Stimulated activated effector memory CD8-positive, alpha-beta T cell treated with anti-CD3 and anti-CD28 coated beads, Interleukin-12 subunit alpha, Interleukin-12 subunit beta, amount 100 ng/mL, for 72 hours (primary cell): ENCODE measurements around the gene SBSN.

ENCODE experiments used
- ATAC-seq: fragments of 150-1000 bp; cut with Tn5 transposase; 2 replicates; pipeline ENCODE4 v1.10.0; 2021
- DNase-seq, 2 donors: peaks; one replicate each; pipeline ENCODE4 v3.0.0; 2021 to 2022; ENCODE audit warnings: low spot score in 2 of 2
- H3K27ac Mint-ChIP-seq: one replicate; pipeline ENCODE4 v1.8.0; 2022; ENCODE audit warnings: mild to moderate bottlenecking, mixed read lengths
- H3K36me3 Mint-ChIP-seq: one replicate; pipeline ENCODE4 v1.8.0; 2022; ENCODE audit warnings: mild to moderate bottlenecking, mixed read lengths
- H3K4me1 Mint-ChIP-seq: one replicate; pipeline ENCODE4 v1.8.0; 2022; ENCODE audit warnings: mixed read lengths
- H3K4me3 Mint-ChIP-seq: one replicate; pipeline ENCODE4 v1.8.0; 2022; ENCODE audit warnings: mild to moderate bottlenecking, mixed read lengths
- H3K9me3 Mint-ChIP-seq: one replicate; pipeline ENCODE4 v1.8.0; 2022; ENCODE audit warnings: mixed read lengths

Gene SBSN, protein sequence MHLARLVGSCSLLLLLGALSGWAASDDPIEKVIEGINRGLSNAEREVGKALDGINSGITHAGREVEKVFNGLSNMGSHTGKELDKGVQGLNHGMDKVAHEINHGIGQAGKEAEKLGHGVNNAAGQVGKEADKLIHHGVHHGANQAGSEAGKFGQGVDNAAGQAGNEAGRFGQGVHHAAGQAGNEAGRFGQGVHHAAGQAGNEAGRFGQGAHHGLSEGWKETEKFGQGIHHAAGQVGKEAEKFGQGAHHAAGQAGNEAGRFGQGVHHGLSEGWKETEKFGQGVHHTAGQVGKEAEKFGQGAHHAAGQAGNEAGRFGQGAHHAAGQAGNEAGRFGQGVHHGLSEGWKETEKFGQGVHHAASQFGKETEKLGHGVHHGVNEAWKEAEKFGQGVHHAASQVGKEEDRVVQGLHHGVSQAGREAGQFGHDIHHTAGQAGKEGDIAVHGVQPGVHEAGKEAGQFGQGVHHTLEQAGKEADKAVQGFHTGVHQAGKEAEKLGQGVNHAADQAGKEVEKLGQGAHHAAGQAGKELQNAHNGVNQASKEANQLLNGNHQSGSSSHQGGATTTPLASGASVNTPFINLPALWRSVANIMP

DNA sequence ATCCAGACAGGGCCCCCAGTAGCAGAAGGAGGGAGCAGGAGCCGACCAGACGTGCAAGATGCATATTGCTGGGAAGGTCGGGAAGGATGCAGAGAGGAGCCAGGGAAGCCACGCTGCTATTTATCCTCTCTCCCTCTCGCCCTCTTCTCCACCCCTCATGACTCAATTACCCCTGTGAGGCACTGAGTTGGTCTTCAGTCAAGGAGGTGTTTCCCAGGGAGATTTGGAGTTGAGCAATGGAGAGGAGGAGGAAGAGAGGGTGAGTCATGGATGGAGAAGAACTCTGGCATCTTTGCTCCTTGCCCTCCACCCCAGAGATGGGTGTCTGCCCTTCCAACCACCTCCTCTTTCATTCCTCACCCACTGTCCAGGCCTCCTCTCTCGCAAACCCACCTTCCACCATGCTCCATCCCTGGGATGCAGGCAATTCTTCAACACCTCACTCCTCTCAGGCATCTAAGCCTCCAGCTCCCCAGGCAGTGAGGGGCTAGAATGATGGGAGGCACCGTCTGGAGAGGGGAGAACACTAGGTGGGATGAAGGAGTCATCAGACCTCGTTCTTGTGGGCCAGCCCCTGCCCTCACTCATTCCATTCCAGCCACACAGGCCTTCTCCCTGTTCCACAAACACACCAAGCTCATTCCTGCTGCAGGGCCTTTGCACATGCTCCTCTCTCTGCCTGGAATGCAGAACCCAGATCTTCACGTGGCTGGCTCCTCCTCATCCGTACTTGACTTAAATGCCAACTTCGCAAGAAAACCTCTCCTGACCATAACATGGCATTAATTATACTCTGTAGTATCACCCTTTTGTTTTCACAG lies at the start of gene SBSN:
TSS of gene SBSN (minus strand) at position 94 of the 821 bp plus-strand sequence. CDS start at position 64, 30 bp downstream.
- Mint-ChIP-seq H3K4me1 (peaks cover 8% of the 10 kb centered on the region), H3K9me3 (no peaks in the 10 kb centered on the region), H3K4me3 (no peak within 1 kb of the TSS), H3K36me3 (no peaks in the 10 kb centered on the region), H3K27ac (no peak within 1 kb of the TSS)
- no peak for DNase-seq
- ATAC-seq = no peak

DNA sequence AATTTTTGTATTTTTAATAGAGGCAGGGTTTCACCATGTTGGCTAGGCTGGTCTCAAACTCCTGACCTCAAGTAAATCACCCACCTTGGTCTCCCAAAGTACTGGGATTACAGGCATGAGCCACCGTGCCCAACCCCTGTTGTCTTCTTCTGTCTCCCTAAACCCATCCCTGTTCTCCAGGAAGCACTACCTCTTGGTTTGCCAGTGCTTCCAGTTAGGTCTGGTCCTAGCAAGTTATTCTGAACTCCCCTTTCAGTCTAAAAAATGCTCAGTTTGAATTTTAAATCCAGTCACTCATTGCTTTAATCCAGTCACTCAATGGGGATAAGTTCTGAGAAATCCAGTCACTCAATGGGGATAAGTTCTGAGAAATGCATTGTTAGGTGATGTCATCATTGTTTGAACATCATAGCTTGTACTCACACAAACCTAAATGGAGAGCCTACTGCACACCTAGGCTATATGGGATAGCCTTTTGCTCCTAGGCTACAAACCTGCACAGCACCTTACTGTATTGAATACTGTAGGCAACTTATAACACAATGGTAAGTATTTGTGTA lies 43.4 kb upstream of the SBSN start:
- peaks cover 9% of the 10 kb centered on the region for H3K9me3 Mint-ChIP-seq
- no peak overlapping the region for H3K27ac Mint-ChIP-seq
- no peak for DNase-seq

DNA sequence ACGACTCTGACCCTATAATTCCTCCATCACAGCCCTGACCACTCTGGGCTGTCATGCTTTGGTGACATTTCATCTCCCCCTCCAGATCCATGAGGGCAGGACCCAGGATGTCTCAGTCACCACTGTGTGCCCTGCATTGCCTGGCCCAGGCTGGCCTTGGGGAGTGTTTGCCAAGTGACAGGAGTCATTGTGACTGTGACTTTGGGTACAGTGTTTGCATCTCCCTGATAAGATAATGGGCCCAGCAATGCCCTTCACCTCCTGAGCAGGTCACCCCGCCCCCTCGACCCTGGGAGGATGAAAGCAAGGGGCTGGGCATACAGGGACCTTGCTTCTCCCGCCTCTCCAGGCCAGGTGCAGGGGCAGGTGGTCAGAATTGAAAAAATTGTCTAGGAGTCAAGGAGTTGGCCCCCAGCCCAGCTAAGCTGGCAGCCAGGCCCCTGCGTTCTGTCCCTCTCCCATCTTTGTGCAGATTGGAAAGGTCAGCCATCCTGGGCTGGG lies 41.2 kb upstream of the SBSN start:
- no peaks in the 10 kb centered on the region for H3K4me1 Mint-ChIP-seq
- DNase-seq (no peak), ATAC-seq (no peak)
- no peaks in the 10 kb centered on the region for H3K36me3 Mint-ChIP-seq
- H3K27ac Mint-ChIP-seq = no peak overlapping the region
- no peak overlapping the region for H3K4me3 Mint-ChIP-seq
- H3K9me3 Mint-ChIP-seq = no peaks in the 10 kb centered on the region

More for the DNA sequence above, 43.4 kb upstream of the SBSN start:
- ATAC-seq = peak; percentile 56
- Mint-ChIP-seq H3K36me3 (no peaks in the 10 kb centered on the region), H3K4me3 (no peak overlapping the region), H3K4me1 (no peaks in the 10 kb centered on the region)

DNA sequence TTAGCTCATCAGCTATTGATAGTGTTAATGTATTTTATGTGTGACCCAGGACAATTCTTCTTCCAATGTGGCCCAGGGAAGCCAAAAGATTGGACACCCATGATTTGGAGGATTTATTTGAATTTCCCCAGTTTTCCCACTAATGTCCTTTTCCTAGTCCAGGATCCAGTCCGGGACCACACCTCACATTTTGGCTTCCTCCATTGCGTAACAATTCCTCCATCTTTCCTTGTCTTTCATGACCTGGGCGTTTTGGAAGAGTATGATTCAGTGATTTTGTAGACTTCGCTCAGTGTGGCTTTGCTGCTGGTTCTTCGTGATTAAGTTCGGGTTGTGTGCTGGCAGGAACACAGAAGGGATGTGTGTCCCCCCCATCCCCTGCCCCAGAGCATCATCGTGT lies 38.6 kb upstream of the SBSN start:
- no peaks in the 10 kb centered on the region for H3K4me1 Mint-ChIP-seq
- DNase-seq = no peak
- H3K4me3 Mint-ChIP-seq = no peak overlapping the region
- H3K36me3 Mint-ChIP-seq = no peaks in the 10 kb centered on the region
- no peak for ATAC-seq
- H3K27ac Mint-ChIP-seq = no peak overlapping the region
- no peaks in the 10 kb centered on the region for H3K9me3 Mint-ChIP-seq

DNA sequence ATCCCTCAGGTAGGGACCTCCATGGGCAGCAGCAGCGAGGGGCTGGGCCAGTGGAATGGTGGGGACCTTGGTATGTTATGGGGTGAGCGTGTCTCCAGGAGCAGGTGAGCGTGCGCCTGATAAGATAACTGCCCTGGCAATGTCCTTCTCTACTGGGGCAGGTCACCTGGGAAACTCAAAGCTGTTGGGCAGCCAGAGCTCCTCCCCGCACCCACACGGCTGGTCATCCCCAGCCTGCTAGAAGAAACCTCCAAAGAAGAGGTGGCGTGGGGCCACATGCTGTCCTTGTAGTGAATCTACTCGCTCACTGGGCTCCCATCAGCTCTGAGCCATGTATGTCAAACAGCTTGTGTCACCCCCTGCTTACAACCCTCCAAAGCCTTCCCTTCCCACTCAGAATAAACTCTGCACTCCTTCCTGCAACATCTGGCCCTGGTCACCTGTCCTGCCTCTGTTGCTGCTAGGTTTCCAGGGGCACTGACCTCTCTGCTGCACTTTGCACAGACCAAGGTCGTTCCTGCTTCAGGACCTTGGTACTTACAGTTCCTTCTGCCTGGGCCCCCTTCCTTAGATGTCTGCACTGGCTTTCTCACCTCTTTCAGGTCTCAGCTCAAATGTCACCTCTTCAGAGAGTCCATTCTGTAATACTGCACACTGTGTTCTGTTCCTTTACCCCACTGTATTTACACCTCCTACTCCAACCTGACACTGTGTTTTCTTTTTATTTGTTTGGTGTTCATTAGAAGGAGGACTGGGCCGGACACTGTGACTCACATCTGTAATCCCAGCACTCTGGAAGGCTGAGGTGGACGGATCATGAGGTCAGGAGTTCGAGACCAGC lies 37.1 kb upstream of the SBSN start:
- Mint-ChIP-seq H3K4me3 (no peak overlapping the region), H3K36me3 (no peaks in the 10 kb centered on the region), H3K4me1 (no peaks in the 10 kb centered on the region), H3K9me3 (no peaks in the 10 kb centered on the region), H3K27ac (no peak overlapping the region)
- no peak for DNase-seq
- ATAC-seq = no peak

DNA sequence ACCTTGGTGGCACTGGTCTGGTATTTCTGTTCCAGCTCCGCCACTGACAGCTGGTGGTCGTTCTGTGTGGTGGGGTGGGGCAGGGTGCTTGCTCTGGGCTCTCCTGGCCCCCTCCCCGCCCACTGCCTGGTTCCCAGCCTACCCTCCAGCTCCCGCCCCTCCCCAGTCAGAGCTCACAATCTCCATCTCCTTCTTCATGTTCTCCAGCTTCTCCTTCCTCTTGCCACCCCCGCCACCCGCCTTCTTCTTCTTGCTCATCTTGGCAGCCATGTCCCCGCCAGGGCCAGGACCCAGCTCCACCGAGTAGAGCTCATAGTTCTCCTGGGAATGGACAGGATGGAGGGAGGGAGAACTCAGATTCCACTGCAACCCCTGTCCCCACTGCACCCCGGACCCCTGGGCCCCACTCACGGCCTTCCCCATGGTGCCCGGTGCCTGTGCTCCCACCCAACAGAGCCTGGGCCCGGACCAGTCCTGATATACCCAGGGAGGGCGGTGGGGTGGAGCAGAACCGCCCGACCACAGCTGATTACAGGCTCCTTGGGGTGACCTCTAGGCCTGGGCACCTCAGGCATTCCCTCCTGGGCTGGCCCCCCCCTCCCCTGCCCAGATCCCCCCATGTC lies 35.2 kb upstream of the SBSN start, which contains the start of gene ATP4A:
TSS of gene ATP4A (minus strand) at position 452 of the 623 bp plus-strand sequence. CDS start at position 423, 29 bp downstream.
- no peak for ATAC-seq
- H3K4me1 Mint-ChIP-seq = no peaks in the 10 kb centered on the region

DNA sequence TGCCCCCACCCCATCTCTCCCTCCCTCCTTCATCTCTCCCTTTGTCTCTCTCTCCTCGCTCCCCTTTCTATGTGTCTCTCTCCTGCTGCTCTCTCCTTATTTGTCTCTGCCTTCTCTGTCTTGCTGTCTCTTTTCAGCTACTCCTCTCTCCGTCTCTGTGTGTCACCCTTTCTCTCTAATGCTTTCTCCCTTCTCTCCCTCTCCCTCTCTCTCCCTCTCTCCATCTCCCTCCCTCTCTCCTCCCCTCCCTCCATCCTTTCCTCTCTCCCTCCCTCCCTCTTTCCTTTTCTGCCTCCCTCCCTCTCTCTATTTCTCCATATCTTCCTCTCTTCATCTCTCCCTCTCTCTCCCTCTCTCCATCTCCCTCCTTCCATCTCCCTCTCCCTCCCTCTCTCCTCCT lies 34.7 kb upstream of the SBSN start:
- DNase-seq (no peak), ATAC-seq (no peak)
- Mint-ChIP-seq H3K4me1 (peaks cover 4% of the 10 kb centered on the region), H3K9me3 (no peaks in the 10 kb centered on the region), H3K27ac (no peak overlapping the region), H3K4me3 (no peak overlapping the region), H3K36me3 (no peaks in the 10 kb centered on the region)

More for the DNA sequence above, 35.2 kb upstream of the SBSN start, which contains the start of gene ATP4A:
- H3K27ac Mint-ChIP-seq = no peak within 1 kb of the TSS
- H3K4me3 Mint-ChIP-seq = no peak within 1 kb of the TSS
- no peaks in the 10 kb centered on the region for H3K36me3 Mint-ChIP-seq
- H3K9me3 Mint-ChIP-seq = no peaks in the 10 kb centered on the region
- no peak for DNase-seq

DNA sequence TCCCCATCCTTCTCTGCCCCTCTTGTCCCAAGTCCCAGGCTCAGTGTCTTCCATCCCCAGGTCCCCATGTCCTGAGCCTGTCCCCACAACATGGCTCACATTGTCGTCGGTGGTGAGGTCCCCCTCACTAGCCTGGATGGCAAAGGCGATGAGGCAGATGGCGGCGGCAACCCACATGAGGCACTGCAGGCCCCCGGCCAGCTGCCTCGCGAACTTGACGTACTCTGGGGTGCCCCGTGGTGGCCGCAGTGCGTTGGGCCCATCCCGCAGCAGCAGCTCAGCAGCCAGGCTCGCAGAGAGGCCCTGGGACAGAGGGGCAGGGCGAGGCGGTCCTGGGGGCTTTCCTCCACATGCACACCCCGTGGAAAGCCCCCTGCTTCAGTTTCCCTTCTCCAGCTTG lies 34.2 kb upstream of the SBSN start:
- H3K27ac Mint-ChIP-seq = no peak overlapping the region
- ATAC-seq = no peak
- no peak for DNase-seq
- no peak overlapping the region for H3K4me3 Mint-ChIP-seq
- H3K4me1 Mint-ChIP-seq = peaks cover 8% of the 10 kb centered on the region
- H3K36me3 Mint-ChIP-seq = no peaks in the 10 kb centered on the region
- H3K9me3 Mint-ChIP-seq = no peaks in the 10 kb centered on the region

DNA sequence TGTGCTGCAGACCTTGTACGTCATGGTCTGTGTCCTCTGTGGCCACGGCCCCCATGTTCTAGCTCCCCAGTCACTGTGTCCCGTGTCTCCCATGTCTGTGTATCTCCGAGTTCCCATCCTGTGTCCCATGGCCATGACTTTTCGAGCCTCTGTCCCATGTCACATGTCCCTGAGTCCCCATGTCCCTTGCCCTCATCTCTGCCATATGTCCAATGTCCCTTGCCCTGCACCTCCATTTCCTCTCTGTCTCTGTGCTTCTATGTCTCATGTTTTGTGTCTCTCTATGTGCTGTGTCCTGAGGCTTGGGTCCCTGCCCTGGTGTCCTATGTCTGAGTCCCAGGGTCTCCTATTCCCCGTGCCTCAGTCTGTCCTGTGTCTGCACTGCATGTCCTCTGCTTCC lies 33.3 kb upstream of the SBSN start:
- ATAC-seq (no peak), DNase-seq (no peak)
- H3K36me3 Mint-ChIP-seq = no peaks in the 10 kb centered on the region
- H3K4me3 Mint-ChIP-seq = no peak overlapping the region
- H3K9me3 Mint-ChIP-seq = no peaks in the 10 kb centered on the region
- H3K4me1 Mint-ChIP-seq = peaks cover 12% of the 10 kb centered on the region
- H3K27ac Mint-ChIP-seq = no peak overlapping the region

DNA sequence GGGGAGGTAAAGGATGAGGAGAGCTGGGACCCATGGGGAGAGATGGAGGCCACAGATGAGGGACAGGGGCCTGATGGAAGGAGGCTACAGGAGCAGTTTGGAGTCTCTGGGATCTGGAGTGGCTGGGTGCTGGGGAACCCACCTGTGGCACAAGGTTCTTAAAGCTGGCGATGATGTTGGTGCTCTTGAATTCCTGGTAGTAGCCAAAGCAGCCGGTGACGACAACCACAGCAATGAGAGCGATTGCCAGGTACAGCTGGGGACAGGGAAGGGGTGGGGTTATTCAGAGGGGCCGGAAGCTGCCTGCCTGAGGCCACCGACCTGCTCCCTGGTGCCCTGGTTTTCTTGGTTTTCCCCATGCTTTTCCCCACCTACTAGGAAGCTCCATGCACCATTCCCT lies 32.6 kb upstream of the SBSN start:
- no peak overlapping the region for H3K4me3 Mint-ChIP-seq
- no peaks in the 10 kb centered on the region for H3K36me3 Mint-ChIP-seq
- H3K4me1 Mint-ChIP-seq = peaks cover 12% of the 10 kb centered on the region
- ATAC-seq (no peak), DNase-seq (no peak)
- no peak overlapping the region for H3K27ac Mint-ChIP-seq
- no peaks in the 10 kb centered on the region for H3K9me3 Mint-ChIP-seq

DNA sequence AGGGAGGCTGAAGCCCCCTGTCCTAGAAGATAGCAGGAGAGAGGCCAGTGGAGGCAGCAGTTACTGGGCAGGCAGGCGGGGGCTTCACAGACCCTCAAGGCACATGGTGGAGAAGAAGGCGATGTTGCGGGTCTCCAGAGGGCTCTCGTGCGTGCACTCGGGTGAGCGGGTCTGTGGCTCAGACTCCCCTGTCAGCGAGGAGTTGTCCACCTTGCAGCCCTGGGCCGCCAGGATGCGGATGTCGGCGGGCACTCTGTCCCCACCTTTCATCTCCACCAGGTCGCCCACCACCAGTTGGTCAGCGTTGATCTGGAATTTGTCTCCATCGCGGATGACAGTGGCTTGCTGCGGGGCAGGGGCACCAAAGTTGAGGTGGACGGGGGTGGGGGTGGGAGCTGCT lies 32.2 kb upstream of the SBSN start:
- Mint-ChIP-seq H3K27ac (no peak overlapping the region), H3K4me1 (peaks cover 12% of the 10 kb centered on the region), H3K4me3 (no peak overlapping the region), H3K36me3 (no peaks in the 10 kb centered on the region), H3K9me3 (no peaks in the 10 kb centered on the region)
- ATAC-seq (no peak), DNase-seq (no peak)

DNA sequence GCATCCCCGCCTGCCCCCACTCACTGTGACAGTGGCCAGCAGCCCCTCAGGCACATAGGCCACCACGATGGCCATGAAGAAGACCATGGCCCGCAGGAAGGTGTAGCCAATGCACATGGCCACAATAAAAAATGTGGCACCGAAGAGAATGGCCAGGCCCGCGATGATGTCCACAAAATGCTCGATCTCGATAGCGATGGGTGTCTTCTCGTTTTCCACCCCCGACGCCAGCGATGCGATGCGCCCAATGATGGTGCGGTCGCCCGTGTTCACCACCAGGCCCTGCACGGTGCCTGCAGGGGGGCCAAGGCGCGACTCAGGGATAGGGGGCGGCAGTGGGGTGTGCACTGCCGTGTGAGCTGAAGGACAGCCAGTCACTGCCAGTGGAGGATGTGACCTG lies 31.7 kb upstream of the SBSN start:
- Mint-ChIP-seq H3K9me3 (no peaks in the 10 kb centered on the region), H3K36me3 (no peaks in the 10 kb centered on the region), H3K27ac (no peak overlapping the region), H3K4me1 (peaks cover 12% of the 10 kb centered on the region), H3K4me3 (no peak overlapping the region)
- ATAC-seq (no peak), DNase-seq (no peak)

DNA sequence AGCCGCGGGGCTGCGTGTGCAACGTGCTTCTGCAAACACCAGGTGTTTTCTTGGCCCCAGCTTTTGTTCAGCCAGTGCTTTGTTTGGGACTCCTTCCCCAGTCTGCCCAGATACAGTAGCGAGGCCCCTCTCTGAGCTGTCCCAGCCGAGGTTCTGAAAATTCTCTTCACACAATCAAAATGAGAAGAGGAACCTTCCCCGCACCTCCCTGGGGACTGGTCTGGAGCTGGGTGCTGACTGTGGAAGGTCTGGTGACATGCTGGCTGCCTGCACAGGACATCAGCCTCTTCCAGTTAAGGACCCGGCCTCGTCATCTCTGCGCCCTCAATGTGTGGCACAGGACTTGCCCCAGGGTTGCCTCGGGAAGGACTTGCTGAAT lies 31.2 kb upstream of the SBSN start:
- Mint-ChIP-seq H3K4me3 (peak overlapping the region; percentile 67), H3K9me3 (no peaks in the 10 kb centered on the region), H3K36me3 (no peaks in the 10 kb centered on the region), H3K4me1 (peaks cover 12% of the 10 kb centered on the region), H3K27ac (no peak overlapping the region)
- ATAC-seq (no peak), DNase-seq (no peak)
